Measurements from ENCODE around the gene SETX. TPM values are rescaled to one million over a fixed set of nuclear protein-coding genes. Genes with fewer than 3 reads are reported as not detected.

Gene SETX
- total and polyA plus RNA-seq, 10 of the 15 experiments (the other 5 are each of a cell fraction or from before 2014, with no cell fraction given): 15.8 to 75.7 (median 37.0) TPM

GRCh38 chr9:132234535-132234934, 120.3 kb downstream of the SETX start:
- no peaks in the 10 kb centered on the region for H3K36me3 ChIP-seq (ENCODE audit: control insufficient read depth in 2 of 2, insufficient read depth in 2 of 2, low read length in 1 of 2)
- no peaks in the 10 kb centered on the region for H3K4me1 ChIP-seq (ENCODE audit: control insufficient read depth, insufficient read depth, low read length)
- H3K9me3 ChIP-seq (replicated peaks; ENCODE audit: control insufficient read depth, insufficient read depth, low read length): no peaks in the 10 kb centered on the region
- DNase-seq (ENCODE audit: low read depth, low spot score) (no peak), ATAC-seq (no peak), FAIRE-seq (no peak)
- ChIA-PET CTCF (interaction anchor here (1.3 to 8.3 kb wide), 5 partner anchors 17 to 476 kb away, joined by 3 to 155 read pairs (median 7); no protein-coding TSS in a partner anchor), SMC1A (ENCODE audit: uncharacterized antibody, unreplicated experiment) (interaction anchor here (0.9 to 1.8 kb wide), 4 partner anchors 65 to 475 kb away, joined by 3 to 5 read pairs (median 3); no protein-coding TSS in a partner anchor), POLR2A (interaction anchor here (0.6 kb wide), 1 partner anchor 114 kb away, joined by 6 read pairs; no protein-coding TSS in a partner anchor), RAD21 (ENCODE audit: unreplicated experiment) (interaction anchor here (5.2 kb wide), 1 partner anchor 472 kb away, joined by 20 read pairs; no protein-coding TSS in a partner anchor)
- H2AFZ ChIP-seq (ENCODE audit: control insufficient read depth, low read depth, low read length): no peak overlapping the region
- no peak overlapping the region for H3K27ac ChIP-seq (ENCODE audit: control insufficient read depth, insufficient read depth)
- H3K79me2 ChIP-seq (ENCODE audit: control insufficient read depth, insufficient read depth, low read length): no peaks in the 10 kb centered on the region
- no peaks in the 10 kb centered on the region for H3K27me3 ChIP-seq (replicated peaks in 1 of 2; ENCODE audit: control insufficient read depth in 2 of 2, insufficient read depth in 2 of 2, low read length in 1 of 2)
- no peak overlapping the region for H3K4me2 ChIP-seq (ENCODE audit: control insufficient read depth, insufficient read depth)
- no TSS peak for BruUV-seq (replicated peaks)
- H4K20me1 ChIP-seq (ENCODE audit: control insufficient read depth, insufficient read depth): no peaks in the 10 kb centered on the region
- no peak overlapping the region for H3K9ac ChIP-seq (ENCODE audit: control insufficient read depth, insufficient read depth, low read length)
- 54% methylated on average over 12 of the region's 12 CpGs for WGBS (ENCODE audit: insufficient coverage, insufficient replicate concordance, low lambda C conversion rate, missing lambda C conversion rate)
- in situ Hi-C loops (cut with MboI): loop anchor here (25.0 kb wide), 1 partner anchor 647 kb away; no protein-coding TSS in a partner anchor
- intact Hi-C loops (cut with micrococcal nuclease; ENCODE audit: unreplicated experiment): no loop called here
- no peak overlapping the region for H3K4me3 ChIP-seq
- no peak for TF ChIP-seq CEBPZ (IDR thresholded peaks at IDR 0.05; ENCODE audit: low read depth, low read length)

- ChIA-PET POLR2A (no interaction called here), SMC1A (ENCODE audit: uncharacterized antibody, unreplicated experiment) (interaction anchor here (1.1 to 1.8 kb wide), 2 partner anchors 63 to 468 kb away, joined by 3 to 5 read pairs; no protein-coding TSS in a partner anchor), RAD21 (ENCODE audit: unreplicated experiment) (no interaction called here), CTCF (interaction anchor here (1.1 to 7.8 kb wide), 5 partner anchors 26 to 536 kb away, joined by 3 to 155 read pairs (median 6); no protein-coding TSS in a partner anchor)
- Histone ChIP-seq H3K4me2 (ENCODE audit: control insufficient read depth, insufficient read depth) (no peak overlapping the region), H3K27me3 (replicated peaks in 1 of 2; ENCODE audit: control insufficient read depth in 2 of 2, insufficient read depth in 2 of 2, low read length in 1 of 2) (no peaks in the 10 kb centered on the region), H3K4me3 (no peak overlapping the region), H4K20me1 (ENCODE audit: control insufficient read depth, insufficient read depth) (no peaks in the 10 kb centered on the region), H3K36me3 (ENCODE audit: control insufficient read depth in 2 of 2, insufficient read depth in 2 of 2, low read length in 1 of 2) (no peaks in the 10 kb centered on the region), H2AFZ (ENCODE audit: control insufficient read depth, low read depth, low read length) (no peak overlapping the region), H3K4me1 (ENCODE audit: control insufficient read depth, insufficient read depth, low read length) (no peaks in the 10 kb centered on the region), H3K9me3 (replicated peaks; ENCODE audit: control insufficient read depth, insufficient read depth, low read length) (no peaks in the 10 kb centered on the region), H3K9ac (ENCODE audit: control insufficient read depth, insufficient read depth, low read length) (no peak overlapping the region), H3K27ac (ENCODE audit: control insufficient read depth, insufficient read depth) (no peak overlapping the region), H3K79me2 (ENCODE audit: control insufficient read depth, insufficient read depth, low read length) (no peaks in the 10 kb centered on the region)
- ATAC-seq (no peak), FAIRE-seq (no peak), DNase-seq (ENCODE audit: low read depth, low spot score) (no peak)
- WGBS (ENCODE audit: insufficient coverage, insufficient replicate concordance, low lambda C conversion rate, missing lambda C conversion rate): 23% methylated on average over 3 of the region's 3 CpGs
- TF ChIP-seq USF2 (IDR thresholded peaks at IDR 0.05; ENCODE audit: borderline replicate concordance, low read depth, low read length) (no peak), SKIL (IDR thresholded peaks at IDR 0.05; ENCODE audit: low read depth, poor library complexity, severe bottlenecking) (no peak)
- intact Hi-C loops (cut with micrococcal nuclease; ENCODE audit: unreplicated experiment) (no loop called here), in situ Hi-C loops (cut with MboI) (loop anchor here (25.0 kb wide), 1 partner anchor 646 kb away; no protein-coding TSS in a partner anchor)
- BruUV-seq (replicated peaks): no TSS peak
Measured at GRCh38 chr9:132233138-132233537, 121.6 kb downstream of the SETX start.

Data from GM12878 (cell line).